KOPT-K1 (cell line): ENCODE measurements around the gene NUDT12.

Experiments
- H3K27ac ChIP-seq: fragments of 200-600 bp; sonication (generic); 2 replicates; pipeline ENCODE4 v1.5.1; 2016; ENCODE audit warnings: antibody characterized with exemption, mild to moderate bottlenecking, low read depth, low read length; ENCODE audit not compliant: poor library complexity, severe bottlenecking
- H3K36me3 ChIP-seq: fragments of 200-600 bp; sonication (generic); 2 replicates; pipeline ENCODE4 v1.5.1; 2017; ENCODE audit warnings: antibody characterized with exemption, mild to moderate bottlenecking, low read length, moderate library complexity; ENCODE audit not compliant: insufficient read depth
- H3K9me3 ChIP-seq: fragments of 200-600 bp; sonication (generic); 2 replicates; pipeline ENCODE4 v1.5.1; 2017; ENCODE audit warnings: antibody characterized with exemption, low read length, mild to moderate bottlenecking; ENCODE audit not compliant: insufficient read depth, poor library complexity, severe bottlenecking

The NUDT12 gene

GRCh38 chr5:103519550-103519949 is 43.0 kb downstream of the NUDT12 start:
- Histone ChIP-seq H3K9me3 (no peaks in the 10 kb centered on the region), H3K36me3 (no peaks in the 10 kb centered on the region), H3K27ac (no peak overlapping the region)

DNA sequence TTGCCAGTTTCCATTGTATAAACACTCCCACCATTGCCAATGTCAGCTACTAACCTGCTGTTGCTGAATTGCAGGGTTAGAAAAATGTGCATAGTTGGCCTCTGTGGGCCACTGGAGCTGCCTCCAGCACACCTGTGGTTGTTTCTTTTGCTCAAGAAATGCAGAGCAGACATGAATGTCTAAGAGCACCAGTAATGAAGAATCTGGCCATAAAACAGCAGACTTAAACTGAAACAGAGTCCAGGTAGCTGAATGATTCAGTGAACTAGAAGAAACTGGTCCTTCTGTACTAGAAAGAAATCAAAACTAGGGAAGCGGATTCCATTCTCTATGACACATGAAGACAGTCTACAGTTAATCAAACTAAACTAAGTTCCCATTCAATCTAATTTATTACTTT is 48.2 kb downstream of the NUDT12 start:
- Histone ChIP-seq H3K9me3 (no peaks in the 10 kb centered on the region), H3K27ac (no peak overlapping the region), H3K36me3 (no peaks in the 10 kb centered on the region)

DNA sequence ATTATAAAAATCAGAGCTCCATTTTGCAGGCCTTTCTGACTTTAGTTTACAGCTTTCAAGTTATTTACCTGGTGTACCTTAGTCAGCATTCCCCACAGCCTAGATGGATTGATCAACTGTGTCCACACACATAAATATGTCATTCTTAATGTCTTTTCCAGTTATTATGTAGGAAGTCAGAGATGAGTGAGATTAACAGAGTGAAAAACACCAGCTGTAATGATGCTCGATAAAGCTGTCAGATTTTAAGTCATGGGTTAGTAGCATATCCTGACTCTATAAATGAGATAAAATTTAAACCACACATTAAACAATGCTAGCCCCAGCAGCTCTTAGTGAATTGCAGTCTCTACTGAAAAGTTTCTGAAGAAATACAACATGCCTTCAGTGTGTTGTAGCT is 48.9 kb downstream of the NUDT12 start:
- H3K36me3 ChIP-seq: no peaks in the 10 kb centered on the region
- no peak overlapping the region for H3K27ac ChIP-seq
- H3K9me3 ChIP-seq: no peaks in the 10 kb centered on the region

GRCh38 chr5:103512500-103512899 is 50.1 kb downstream of the NUDT12 start:
- Histone ChIP-seq H3K9me3 (no peaks in the 10 kb centered on the region), H3K27ac (no peak overlapping the region), H3K36me3 (no peaks in the 10 kb centered on the region)

GRCh38 chr5:103511554-103511885 is 51.1 kb downstream of the NUDT12 start:
- no peaks in the 10 kb centered on the region for H3K36me3 ChIP-seq
- H3K27ac ChIP-seq: no peak overlapping the region
- H3K9me3 ChIP-seq: no peaks in the 10 kb centered on the region

GRCh38 chr5:103510851-103511553 is 51.6 kb downstream of the NUDT12 start:
- Histone ChIP-seq H3K27ac (no peak overlapping the region), H3K9me3 (peaks cover under 1% of the 10 kb centered on the region), H3K36me3 (no peaks in the 10 kb centered on the region)

DNA sequence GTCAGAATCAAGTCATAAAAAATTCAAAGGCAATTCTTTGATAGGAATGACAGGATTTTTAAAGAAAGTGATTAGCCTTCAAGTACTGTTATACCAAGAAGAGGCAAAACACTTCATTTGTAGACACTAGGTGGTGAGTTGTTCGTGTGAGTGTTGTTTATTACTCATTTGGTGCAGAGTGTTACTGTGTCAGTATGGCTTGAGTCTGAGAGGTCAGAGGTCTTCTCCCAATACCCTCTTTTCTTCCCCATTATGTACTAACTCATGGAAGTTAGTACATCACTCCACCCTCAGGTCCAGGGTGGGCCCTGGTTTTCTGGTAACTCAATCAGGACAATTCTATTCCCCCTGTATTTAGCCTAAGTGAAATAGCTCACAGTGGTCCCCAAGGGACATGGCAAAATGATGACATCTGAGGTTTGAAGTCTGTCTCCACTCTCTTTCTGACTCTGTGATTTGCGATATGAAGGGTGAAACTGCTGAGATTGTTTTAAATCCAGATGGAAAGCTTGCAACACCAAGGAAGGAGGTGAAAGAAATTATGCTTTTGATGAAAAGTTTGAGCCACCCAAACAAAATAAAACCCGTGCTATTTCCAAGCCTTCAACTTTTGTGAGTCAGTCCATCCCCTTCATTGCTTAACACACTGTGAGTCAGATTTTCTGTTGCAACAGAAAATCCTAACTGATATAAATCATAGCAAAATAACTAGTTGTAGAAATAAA is 56.8 kb downstream of the NUDT12 start:
- H3K27ac ChIP-seq: no peak overlapping the region
- no peaks in the 10 kb centered on the region for H3K36me3 ChIP-seq

DNA sequence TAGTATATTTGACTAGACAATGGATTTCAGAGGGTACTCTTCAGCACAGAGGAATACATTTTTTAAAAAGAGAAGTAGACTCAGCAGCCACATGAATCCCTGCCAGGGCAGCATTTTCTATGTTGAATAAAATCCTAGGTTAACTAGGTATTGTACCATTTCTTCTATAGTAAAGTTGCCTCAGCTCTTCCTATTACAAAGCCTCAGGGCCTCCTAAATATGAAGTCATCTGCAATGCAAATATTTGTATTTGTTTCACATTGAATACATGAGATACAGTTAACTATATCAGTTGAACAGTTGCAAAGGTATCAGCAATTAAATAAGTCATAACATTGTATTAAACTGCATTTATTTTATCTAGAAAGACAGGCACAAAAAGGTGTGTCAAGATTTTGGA is 59.5 kb downstream of the NUDT12 start:
- no peak overlapping the region for H3K27ac ChIP-seq
- H3K9me3 ChIP-seq: peaks cover 6% of the 10 kb centered on the region
- no peaks in the 10 kb centered on the region for H3K36me3 ChIP-seq

More for the DNA sequence above, 56.8 kb downstream of the NUDT12 start:
- peaks cover 6% of the 10 kb centered on the region for H3K9me3 ChIP-seq

DNA sequence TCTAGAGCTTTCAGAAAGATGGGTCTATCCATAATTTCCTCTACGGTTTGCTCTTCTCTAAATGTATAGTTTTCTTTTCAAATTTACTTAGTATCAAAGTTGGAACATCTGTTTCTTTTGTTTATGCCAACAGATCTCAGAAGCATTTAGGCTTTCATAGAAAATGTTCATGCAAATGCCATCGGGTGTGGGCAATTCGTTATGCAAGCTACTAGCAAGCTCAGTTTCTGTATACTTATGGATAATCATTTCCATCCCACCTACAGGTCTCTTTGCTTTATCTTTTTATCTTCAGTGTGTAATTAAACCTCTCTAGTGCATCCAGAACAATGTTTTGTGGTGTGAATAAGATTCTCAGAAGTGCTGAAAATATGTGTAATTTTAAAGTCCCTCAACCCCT is 59.9 kb downstream of the NUDT12 start:
- H3K9me3 ChIP-seq: peaks cover 6% of the 10 kb centered on the region
- H3K27ac ChIP-seq: no peak overlapping the region
- H3K36me3 ChIP-seq: no peaks in the 10 kb centered on the region
